ENCODE measurements around the gene PDK1. TPM values are rescaled to one million over a fixed set of nuclear protein-coding genes. Genes with fewer than 3 reads are reported as not detected.
"Not testable (repeated sequence)": the region's sequence is repeated elsewhere in the genome, so short reads cannot be mapped to it uniquely, and the experiment has no call there.

Gene PDK1
- total and polyA plus RNA-seq, 2 experiments from 2014 or later = 25.6 to 42.0 TPM

- no peak for TF ChIP-seq EZH2phosphoT487 (IDR thresholded peaks at IDR 0.05; ENCODE audit: unreplicated experiment)
- no peak for TF ChIP-seq ETS1 (IDR thresholded peaks at IDR 0.05)
Observed at GRCh38 chr2:172549131-172549530, 6.8 kb upstream of the PDK1 start (continued).

- not testable (repeated sequence) for H3K4me3 ChIP-seq; H3K4me3 Mint-ChIP-seq; H3F3A ChIP-seq (replicated peaks; ENCODE audit: low read depth); H4K20me1 ChIP-seq (replicated peaks; ENCODE audit: insufficient read depth); H3K27me3 Mint-ChIP-seq (ENCODE audit: insufficient read depth, low read depth, poor library complexity); ATAC-seq; H3K79me2 ChIP-seq (replicated peaks; ENCODE audit: insufficient read depth); H3K27me3 ChIP-seq (ENCODE audit: insufficient read depth); H3K9me2 ChIP-seq (ENCODE audit: insufficient read depth); DNase-seq (ENCODE audit: low spot score); H2AFZ ChIP-seq
- peaks cover 51% of the 10 kb centered on the region for H3K9me3 Mint-ChIP-seq
- peak overlapping the region; percentile 85 for H3K27ac Mint-ChIP-seq
- Histone ChIP-seq H3K27ac (ENCODE audit: low read depth) (peak overlapping the region; percentile 35; the same call in 1 of the 2 replicates), H3K36me3 (ENCODE audit: insufficient read depth) (peaks cover 18% of the 10 kb centered on the region), H3K4me2 (peak overlapping the region; percentile 8), H3K4me1 (ENCODE audit: insufficient read depth) (peaks cover 55% of the 10 kb centered on the region)
- peaks cover 49% of the 10 kb centered on the region for H3K36me3 Mint-ChIP-seq (ENCODE audit: low read depth)
- peak; percentile 78 for TF ChIP-seq NANOG (IDR thresholded peaks at IDR 0.05; ENCODE audit: borderline replicate concordance)
- H3K4me1 Mint-ChIP-seq = peaks cover 51% of the 10 kb centered on the region
Observed at GRCh38 chr2:172549802-172550201, 6.1 kb upstream of the PDK1 start.

DNA sequence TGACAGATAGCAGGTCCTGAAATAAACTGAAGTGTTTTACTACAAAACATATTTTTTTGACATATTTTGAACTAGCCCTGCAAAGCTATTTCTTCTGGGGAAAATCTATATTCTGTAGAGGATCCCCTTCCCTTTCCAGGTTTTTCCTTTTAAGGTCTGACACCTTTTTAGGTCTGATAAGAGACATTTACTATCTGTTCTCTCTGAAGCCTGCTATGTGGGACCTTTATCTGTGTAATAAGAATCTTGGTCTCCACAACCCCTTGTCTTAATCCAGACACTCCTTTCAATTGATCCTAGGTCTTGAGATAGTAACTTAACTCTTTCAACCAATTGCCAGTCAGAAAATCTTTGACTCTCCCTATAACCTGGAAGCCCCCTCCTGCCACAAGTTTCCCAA, 5.5 kb upstream of the PDK1 start:
- no peak for DNase-seq (ENCODE audit: low spot score)
- 0 out of 2 replicates have a peak, but pooled peaks cover 3% of the 10 kb centered on the region for H3K27me3 ChIP-seq (ENCODE audit: insufficient read depth)
- TF ChIP-seq JUNB (IDR thresholded peaks at IDR 0.05; ENCODE audit: unreplicated experiment) = no peak
- peaks cover 18% of the 10 kb centered on the region for H3K36me3 ChIP-seq (ENCODE audit: insufficient read depth)
- H3K27ac Mint-ChIP-seq = peak overlapping the region; percentile 85
- H3K9me2 ChIP-seq (ENCODE audit: insufficient read depth) = no peaks in the 10 kb centered on the region
- H3K9me3 Mint-ChIP-seq = peaks cover 44% of the 10 kb centered on the region
- H3K4me2 ChIP-seq = peak overlapping the region; percentile 8
- H3F3A ChIP-seq (replicated peaks; ENCODE audit: low read depth) = no peaks in the 10 kb centered on the region
- H3K36me3 Mint-ChIP-seq (ENCODE audit: low read depth) = peaks cover 45% of the 10 kb centered on the region
- peaks cover 56% of the 10 kb centered on the region for H3K4me1 Mint-ChIP-seq
- H3K27ac ChIP-seq (ENCODE audit: low read depth) = peak overlapping the region; percentile 35
- no peaks in the 10 kb centered on the region for H3K79me2 ChIP-seq (replicated peaks; ENCODE audit: insufficient read depth)
- no peak for ATAC-seq
- H3K27me3 Mint-ChIP-seq (ENCODE audit: insufficient read depth, low read depth, poor library complexity) = peaks cover 2% of the 10 kb centered on the region
- no peak overlapping the region for H2AFZ ChIP-seq
- H3K4me3 ChIP-seq = no peak overlapping the region
- H4K20me1 ChIP-seq (replicated peaks; ENCODE audit: insufficient read depth) = no peaks in the 10 kb centered on the region
- peaks cover 59% of the 10 kb centered on the region for H3K4me1 ChIP-seq (ENCODE audit: insufficient read depth)
- H3K4me3 Mint-ChIP-seq = no peak overlapping the region

DNA sequence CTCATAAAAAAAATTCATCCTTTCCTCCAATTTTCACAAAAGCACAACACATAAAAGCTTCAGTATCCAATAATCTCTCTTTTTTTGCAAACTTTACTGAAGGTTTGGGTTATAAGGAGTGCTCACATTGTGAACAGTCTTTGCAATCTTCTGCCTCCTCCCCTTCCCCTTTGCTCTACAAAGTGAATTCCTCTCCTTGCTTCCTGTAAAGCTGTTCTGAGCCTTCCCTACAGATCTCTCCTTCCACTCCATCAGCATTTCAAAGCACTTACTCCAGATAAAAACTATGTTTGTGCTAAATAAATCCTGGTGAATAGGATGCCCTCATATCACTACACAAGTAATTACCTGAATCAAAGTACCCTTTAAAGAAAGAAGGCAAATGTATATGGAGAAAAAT, 4.6 kb upstream of the PDK1 start:
- Histone ChIP-seq H2AFZ (no peak overlapping the region), H3F3A (replicated peaks; ENCODE audit: low read depth) (no peaks in the 10 kb centered on the region), H3K36me3 (ENCODE audit: insufficient read depth) (peaks cover 18% of the 10 kb centered on the region), H3K79me2 (replicated peaks; ENCODE audit: insufficient read depth) (no peaks in the 10 kb centered on the region), H3K4me2 (peak overlapping the region; percentile 8), H3K27me3 (ENCODE audit: insufficient read depth) (0 out of 2 replicates have a peak, but pooled peaks cover 3% of the 10 kb centered on the region), H3K4me3 (0 out of 2 replicates have a peak overlapping the region, but pooled peaks have one; percentile 2), H4K20me1 (replicated peaks; ENCODE audit: insufficient read depth) (no peaks in the 10 kb centered on the region), H3K4me1 (ENCODE audit: insufficient read depth) (peaks cover 59% of the 10 kb centered on the region), H3K9me2 (ENCODE audit: insufficient read depth) (no peaks in the 10 kb centered on the region), H3K27ac (ENCODE audit: low read depth) (peak overlapping the region; percentile 35)
- peak overlapping the region; percentile 45 for H3K4me3 Mint-ChIP-seq
- ATAC-seq (peak; percentile 14), DNase-seq (ENCODE audit: low spot score) (peak; percentile 65)
- H3K27ac Mint-ChIP-seq = peak overlapping the region; percentile 82
- peaks cover 38% of the 10 kb centered on the region for H3K36me3 Mint-ChIP-seq (ENCODE audit: low read depth)
- peaks cover 56% of the 10 kb centered on the region for H3K4me1 Mint-ChIP-seq
- H3K9me3 Mint-ChIP-seq = peaks cover 36% of the 10 kb centered on the region
- TF ChIP-seq CTCF (conservative IDR thresholded peaks at IDR 0.05; ENCODE audit: low read depth in 2 of 2) (no peak), NANOG (IDR thresholded peaks at IDR 0.05; ENCODE audit: borderline replicate concordance) (peak; percentile 18; the same call in 1 of the 2 replicates)
- peaks cover 2% of the 10 kb centered on the region for H3K27me3 Mint-ChIP-seq (ENCODE audit: insufficient read depth, low read depth, poor library complexity)
